Peyer's patch (tissue), 4 donors: Measurements from ENCODE around the gene RTP4. TPM values are rescaled to one million over a fixed set of nuclear protein-coding genes. Genes with fewer than 3 reads are reported as not detected.

Experiments
- DNase-seq, 3 donors: peaks; one replicate each; pipeline ENCODE4 v3.0.0-alpha.2; 2017 to 2019
- H3K27ac ChIP-seq, 4 donors: fragments of 200-600 bp; sonication (generic); one replicate each; pipeline ENCODE4 v1.5.1; 2016 to 2019
- H3K27me3 ChIP-seq, 2 donors: fragments of 200-600 bp; sonication (generic); one replicate each; pipeline ENCODE4 v1.5.1; 2019
- H3K36me3 ChIP-seq, 3 donors: fragments of 200-600 bp; sonication (generic); one replicate each; pipeline ENCODE4 v1.5.1; 2016 to 2019
- H3K4me1 ChIP-seq, 4 donors: fragments of 200-600 bp; sonication (generic); one replicate each; pipeline ENCODE4 v1.5.1; 2016 to 2019
- H3K4me3 ChIP-seq, 4 donors: fragments of 200-600 bp; sonication (generic); 1 replicate in 3 of 4; 2 replicates in 1 of 4; pipeline ENCODE4 v1.5.1; 2016 to 2019; ENCODE audit warnings: mild to moderate bottlenecking in 1 of 4
- H3K9me3 ChIP-seq, 4 donors: fragments of 200-600 bp; sonication (generic); one replicate each; pipeline ENCODE4 v1.5.1; 2016 to 2019; ENCODE audit warnings: mild to moderate bottlenecking in 1 of 4
- CTCF ChIP-seq, 6 experiments: fragments of 450-650 bp in 4 of 6; fragments of 200-600 bp in 2 of 6; sonication (generic) in 1 of 6; IDR thresholded peaks; one replicate each; pipeline ENCODE4 v1.5.1; 2017 to 2019; ENCODE audit warnings: antibody characterized with exemption in 6 of 6, mild to moderate bottlenecking in 3 of 6, moderate library complexity in 1 of 6
- POLR2A ChIP-seq, 2 donors: fragments of 450-650 bp; IDR thresholded peaks; one replicate each; pipeline ENCODE4 v1.5.1; 2017; ENCODE audit warnings: antibody characterized with exemption in 2 of 2, mild to moderate bottlenecking in 2 of 2, moderate library complexity in 2 of 2
- total RNA-seq, 4 donors: library from RNA; depleted of rRNA; stranded (reverse); fragments of >200 nt; gene quantifications; one replicate each; pipeline ENCODE4 v1.1.0, GENCODE V29; 2016

Gene RTP4
- total RNA-seq, 4 donors from 2014 or later: 3.5 to 12.4 (median 5.6) TPM

GRCh38 chr3:187359798-187360486, 8.2 kb upstream of the RTP4 start:
- no peaks in the 10 kb centered on the region for H3K27me3 ChIP-seq
- TF ChIP-seq CTCF (IDR thresholded peaks at IDR 0.05) (no peak), POLR2A (IDR thresholded peaks at IDR 0.05) (no peak)
- no peaks in the 10 kb centered on the region for H3K4me1 ChIP-seq
- H3K9me3 ChIP-seq: no peaks in the 10 kb centered on the region
- DNase-seq: no peak
- H3K27ac ChIP-seq: no peak overlapping the region
- H3K36me3 ChIP-seq: no peaks in the 10 kb centered on the region
- no peak overlapping the region for H3K4me3 ChIP-seq

- Histone ChIP-seq H3K27me3 (no peaks in the 10 kb centered on the region), H3K36me3 (no peaks in the 10 kb centered on the region), H3K9me3 (no peaks in the 10 kb centered on the region), H3K4me3 (no peak overlapping the region), H3K4me1 (no peaks in the 10 kb centered on the region), H3K27ac (no peak overlapping the region)
- TF ChIP-seq POLR2A (IDR thresholded peaks at IDR 0.05) (no peak), CTCF (IDR thresholded peaks at IDR 0.05) (no peak)
- no peak for DNase-seq
These were observed 7.6 kb upstream of the RTP4 start for GRCh38 chr3:187360596-187360995.

- Histone ChIP-seq H3K36me3 (no peaks in the 10 kb centered on the region), H3K27me3 (no peaks in the 10 kb centered on the region), H3K4me3 (no peak overlapping the region), H3K9me3 (no peaks in the 10 kb centered on the region), H3K27ac (no peak overlapping the region), H3K4me1 (no peaks in the 10 kb centered on the region)
- no peak for DNase-seq
- TF ChIP-seq POLR2A (IDR thresholded peaks at IDR 0.05): no peak
- TF ChIP-seq CTCF (IDR thresholded peaks at IDR 0.05): no peak
These were observed 6.3 kb upstream of the RTP4 start for GRCh38 chr3:187361835-187362234.

- DNase-seq: peak in 1 of 3 donors; percentile 58
- Histone ChIP-seq H3K27ac (peak overlapping the region; percentile 83 to 98 (median 90)), H3K27me3 (no peaks in the 10 kb centered on the region), H3K4me3 (peak overlapping the region in 3 of 4 donors; percentile 52 to 71 (median 57)), H3K4me1 (peaks cover 0 to 15% (median 7%) of the 10 kb centered on the region in 4 donors), H3K9me3 (no peaks in the 10 kb centered on the region), H3K36me3 (peaks cover 0 to 16% (median 0%) of the 10 kb centered on the region in 3 donors)
- TF ChIP-seq POLR2A (IDR thresholded peaks at IDR 0.05) (no peak), CTCF (IDR thresholded peaks at IDR 0.05) (no peak)
These were observed 553 bp upstream of the RTP4 start for GRCh38 chr3:187367561-187368103.

GRCh38 chr3:187369089-187369447, 883 bp downstream of the RTP4 start:
- peak overlapping the region; percentile 52 to 71 (median 58) for H3K4me3 ChIP-seq
- TF ChIP-seq POLR2A (IDR thresholded peaks at IDR 0.05) (no peak), CTCF (IDR thresholded peaks at IDR 0.05) (no peak)
- no peak for DNase-seq
- H3K9me3 ChIP-seq: no peaks in the 10 kb centered on the region
- peak overlapping the region; percentile 26 to 91 (median 86) for H3K27ac ChIP-seq
- H3K36me3 ChIP-seq: peaks cover 0 to 16% (median 0%) of the 10 kb centered on the region in 3 donors
- peaks cover 0 to 15% (median 7%) of the 10 kb centered on the region in 4 donors for H3K4me1 ChIP-seq
- no peaks in the 10 kb centered on the region for H3K27me3 ChIP-seq
